ENCODE measurements around the gene RETREG3. TPM values are rescaled to one million over a fixed set of nuclear protein-coding genes. Genes with fewer than 3 reads are reported as not detected.

RETREG3 gene
- total and polyA plus RNA-seq, 9 of the 15 experiments (the other 6 are each of a cell fraction or from before 2014, with no cell fraction given) = 4.1 to 39.0 (median 16.9) TPM

DNA sequence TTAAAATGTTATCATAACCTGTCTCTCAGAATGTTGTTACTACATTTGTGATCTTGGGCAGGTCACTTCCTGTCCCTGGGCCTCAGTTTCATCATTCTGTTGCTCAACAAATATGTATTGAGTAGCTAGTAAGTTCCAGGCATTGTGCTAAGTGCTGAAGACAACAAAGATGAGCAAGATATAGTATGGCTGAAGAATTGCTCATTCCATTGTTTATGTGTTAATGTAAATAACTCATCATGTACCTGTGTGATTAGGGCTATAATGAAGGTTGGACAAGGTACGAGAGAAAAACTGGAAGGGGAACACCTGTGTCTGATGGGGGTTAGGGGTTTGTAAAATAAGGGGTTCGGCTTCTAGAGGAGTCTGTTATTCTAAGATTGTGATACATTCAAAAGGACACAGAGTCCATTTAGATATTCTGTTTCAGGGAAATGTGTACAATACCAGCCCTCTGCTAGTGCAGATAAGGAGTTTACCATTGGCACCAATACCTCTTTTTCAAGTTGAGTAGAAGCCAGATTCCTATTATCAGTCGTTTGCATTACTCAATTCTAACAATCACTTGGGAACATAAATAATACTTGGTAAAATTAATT is 20.3 kb upstream of the RETREG3 start (continued):
- TF ChIP-seq CHD7 (IDR thresholded peaks at IDR 0.05; ENCODE audit: low read depth, low read length) = no peak
- TF ChIP-seq, protein P1, sequence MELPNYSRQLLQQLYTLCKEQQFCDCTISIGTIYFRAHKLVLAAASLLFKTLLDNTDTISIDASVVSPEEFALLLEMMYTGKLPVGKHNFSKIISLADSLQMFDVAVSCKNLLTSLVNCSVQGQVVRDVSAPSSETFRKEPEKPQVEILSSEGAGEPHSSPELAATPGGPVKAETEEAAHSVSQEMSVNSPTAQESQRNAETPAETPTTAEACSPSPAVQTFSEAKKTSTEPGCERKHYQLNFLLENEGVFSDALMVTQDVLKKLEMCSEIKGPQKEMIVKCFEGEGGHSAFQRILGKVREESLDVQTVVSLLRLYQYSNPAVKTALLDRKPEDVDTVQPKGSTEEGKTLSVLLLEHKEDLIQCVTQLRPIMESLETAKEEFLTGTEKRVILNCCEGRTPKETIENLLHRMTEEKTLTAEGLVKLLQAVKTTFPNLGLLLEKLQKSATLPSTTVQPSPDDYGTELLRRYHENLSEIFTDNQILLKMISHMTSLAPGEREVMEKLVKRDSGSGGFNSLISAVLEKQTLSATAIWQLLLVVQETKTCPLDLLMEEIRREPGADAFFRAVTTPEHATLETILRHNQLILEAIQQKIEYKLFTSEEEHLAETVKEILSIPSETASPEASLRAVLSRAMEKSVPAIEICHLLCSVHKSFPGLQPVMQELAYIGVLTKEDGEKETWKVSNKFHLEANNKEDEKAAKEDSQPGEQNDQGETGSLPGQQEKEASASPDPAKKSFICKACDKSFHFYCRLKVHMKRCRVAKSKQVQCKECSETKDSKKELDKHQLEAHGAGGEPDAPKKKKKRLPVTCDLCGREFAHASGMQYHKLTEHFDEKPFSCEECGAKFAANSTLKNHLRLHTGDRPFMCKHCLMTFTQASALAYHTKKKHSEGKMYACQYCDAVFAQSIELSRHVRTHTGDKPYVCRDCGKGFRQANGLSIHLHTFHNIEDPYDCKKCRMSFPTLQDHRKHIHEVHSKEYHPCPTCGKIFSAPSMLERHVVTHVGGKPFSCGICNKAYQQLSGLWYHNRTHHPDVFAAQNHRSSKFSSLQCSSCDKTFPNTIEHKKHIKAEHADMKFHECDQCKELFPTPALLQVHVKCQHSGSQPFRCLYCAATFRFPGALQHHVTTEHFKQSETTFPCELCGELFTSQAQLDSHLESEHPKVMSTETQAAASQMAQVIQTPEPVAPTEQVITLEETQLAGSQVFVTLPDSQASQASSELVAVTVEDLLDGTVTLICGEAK (IDR thresholded peaks at IDR 0.05) = no peak
- TF ChIP-seq, protein P1 (CRISPR knock-in tag; IDR thresholded peaks at IDR 0.05) = no peak
- TF ChIP-seq MCM5 (IDR thresholded peaks at IDR 0.05; ENCODE audit: low read depth) = no peak
- no peak for TF ChIP-seq ZNF444 (CRISPR knock-in tag; IDR thresholded peaks at IDR 0.05)
- TF ChIP-seq MCM7 (IDR thresholded peaks at IDR 0.05) = no peak
- TF ChIP-seq HNRNPH1 (optimal IDR thresholded peaks at IDR 0.05; ENCODE audit: low read depth, low read length) = no peak
- TF ChIP-seq GATA2 (CRISPR knock-in tag; IDR thresholded peaks at IDR 0.05) = peak; percentile 52; the same call in 1 of the 2 replicates
